ENCODE measurements around the gene ITGA8.

Gene ITGA8

DNA sequence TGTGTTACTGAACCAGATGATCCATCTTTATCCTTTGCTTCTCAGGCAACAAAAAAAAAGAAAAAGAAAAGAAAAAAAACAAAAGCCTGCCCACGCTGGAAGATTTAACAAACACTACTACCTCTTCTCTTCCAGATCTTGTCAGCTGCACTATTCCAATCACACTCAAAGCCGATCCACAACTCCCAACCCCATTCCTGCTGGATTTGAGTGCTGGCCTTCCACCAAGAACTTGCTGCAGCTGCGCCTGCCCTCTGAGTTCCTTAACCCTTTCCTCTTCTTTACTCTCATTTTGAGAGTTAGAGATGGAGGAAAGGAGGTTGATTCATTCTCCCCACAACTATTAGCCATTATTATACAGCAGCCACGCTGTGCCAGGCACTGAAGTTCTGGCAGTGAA, 16.0 kb upstream of the ITGA8 start:
- DNase-seq (ENCODE audit: low read depth): no peak

DNA sequence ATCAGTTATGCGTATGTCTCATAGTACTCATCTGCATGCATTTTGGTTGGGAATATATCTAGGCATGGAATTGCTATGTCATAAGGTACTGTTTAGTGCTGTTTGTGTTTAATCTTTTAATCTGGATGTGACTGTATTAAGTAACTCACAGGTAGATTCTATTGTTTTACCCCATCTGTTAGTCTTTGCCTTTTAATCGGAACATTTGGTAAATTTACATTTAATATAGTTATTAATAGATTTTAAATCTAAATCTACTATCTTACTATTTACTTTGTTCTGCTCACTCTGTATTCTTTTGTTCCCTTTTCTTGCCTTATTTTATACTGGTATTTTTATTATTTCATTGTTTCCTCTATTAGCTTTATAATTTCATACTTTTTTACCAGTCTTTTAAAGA, 10.6 kb upstream of the ITGA8 start:
- no peak for DNase-seq (ENCODE audit: low read depth)

DNA sequence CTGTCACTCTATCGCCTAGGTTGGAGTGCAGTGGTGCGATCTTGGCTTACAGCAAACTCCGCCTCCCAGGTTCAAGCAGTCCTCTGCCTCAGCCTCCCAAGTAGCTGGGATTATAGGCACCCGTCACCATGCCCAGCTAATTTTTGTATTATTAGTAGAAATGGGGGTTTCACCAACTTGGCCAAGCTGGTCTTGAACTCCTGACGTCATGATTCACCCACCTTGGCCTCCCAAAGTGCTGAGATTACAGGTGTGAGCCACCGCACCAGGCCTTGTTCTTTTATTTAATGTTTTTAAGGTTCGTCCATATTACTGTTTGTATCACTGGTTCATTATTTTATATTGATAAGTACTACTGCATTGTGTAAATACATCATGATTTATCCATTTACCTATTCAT, 10.2 kb upstream of the ITGA8 start:
- no peak for DNase-seq (ENCODE audit: low read depth)

DNA sequence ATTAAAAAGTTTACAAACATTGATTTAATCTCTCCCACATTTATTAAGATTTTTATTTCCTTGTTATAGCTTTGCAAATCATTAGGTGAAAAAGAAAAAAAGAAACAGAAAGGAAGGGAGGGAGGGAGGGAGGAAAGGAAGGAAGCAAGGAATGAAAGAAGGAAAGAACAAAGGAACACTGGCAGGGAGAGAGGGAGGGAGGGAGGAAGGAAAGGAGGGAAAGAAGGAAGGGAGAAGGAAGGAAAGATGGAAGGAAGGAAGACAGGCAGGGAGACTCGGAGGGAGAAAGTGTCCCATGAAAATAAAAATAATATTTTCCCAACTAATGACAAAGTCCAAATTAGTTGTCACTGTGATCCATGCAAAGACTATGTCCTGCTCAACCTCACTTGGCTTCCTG, 6.3 kb upstream of the ITGA8 start:
- DNase-seq (ENCODE audit: low read depth): no peak

DNA sequence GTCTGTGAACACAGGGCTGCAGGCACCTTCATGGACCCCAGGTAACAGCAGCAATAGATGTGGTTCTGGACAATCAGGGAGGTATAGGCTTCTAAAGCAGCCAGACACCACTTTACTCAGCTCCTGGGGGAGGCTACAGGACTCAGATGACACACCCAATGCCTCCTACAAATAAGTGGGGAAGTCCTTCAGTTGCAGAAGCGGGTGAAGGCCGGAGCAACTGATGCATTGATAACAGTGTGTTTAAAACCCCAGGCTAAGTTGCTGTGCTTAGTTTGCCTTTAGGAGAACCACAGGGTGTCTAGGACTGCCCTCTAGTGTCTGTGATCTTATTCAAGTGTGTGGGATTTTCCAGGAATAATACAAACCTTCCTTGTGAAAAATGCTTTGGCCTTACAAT, 5.9 kb upstream of the ITGA8 start:
- no peak for DNase-seq (ENCODE audit: low read depth)

DNA sequence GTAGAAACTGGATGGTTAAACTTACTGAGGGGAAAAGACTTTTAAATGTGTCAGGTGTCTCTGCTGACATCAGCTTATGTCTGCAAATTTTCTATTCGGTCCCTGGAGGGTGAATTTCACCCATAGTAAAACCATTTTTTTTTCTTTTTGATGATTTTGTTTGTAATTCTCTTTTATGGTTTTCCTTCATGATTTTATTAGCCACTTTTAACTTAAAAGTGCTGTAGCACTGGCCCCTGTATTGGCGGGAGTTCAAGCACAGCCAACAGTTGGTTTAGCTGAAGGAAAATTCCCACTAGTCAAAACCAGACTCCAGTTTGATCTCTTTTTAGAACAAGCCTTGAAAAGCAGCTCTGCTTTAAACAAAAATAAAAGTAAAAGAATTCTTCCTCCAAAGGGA, 5.0 kb upstream of the ITGA8 start:
- no peak for DNase-seq (ENCODE audit: low read depth)

DNA sequence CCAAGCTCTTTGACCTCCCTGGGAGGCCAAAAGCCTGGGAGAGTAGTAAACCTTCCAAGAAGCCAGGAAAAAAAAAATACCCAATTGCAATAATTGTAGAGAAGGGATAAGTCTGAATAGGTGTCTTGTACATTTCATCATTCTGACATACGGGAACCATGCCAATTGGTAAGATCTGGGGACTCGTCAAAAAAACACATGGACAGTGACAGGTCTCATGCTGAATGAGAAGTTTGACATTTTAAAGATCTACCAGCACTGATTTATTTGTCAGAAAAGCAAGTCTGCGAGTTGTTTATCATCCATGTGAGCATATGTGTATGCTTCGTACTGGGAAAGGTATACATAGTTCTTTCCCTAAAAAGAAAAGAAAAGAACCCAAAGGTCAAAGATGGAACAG, 4.1 kb upstream of the ITGA8 start:
- no peak for DNase-seq (ENCODE audit: low read depth)

DNA sequence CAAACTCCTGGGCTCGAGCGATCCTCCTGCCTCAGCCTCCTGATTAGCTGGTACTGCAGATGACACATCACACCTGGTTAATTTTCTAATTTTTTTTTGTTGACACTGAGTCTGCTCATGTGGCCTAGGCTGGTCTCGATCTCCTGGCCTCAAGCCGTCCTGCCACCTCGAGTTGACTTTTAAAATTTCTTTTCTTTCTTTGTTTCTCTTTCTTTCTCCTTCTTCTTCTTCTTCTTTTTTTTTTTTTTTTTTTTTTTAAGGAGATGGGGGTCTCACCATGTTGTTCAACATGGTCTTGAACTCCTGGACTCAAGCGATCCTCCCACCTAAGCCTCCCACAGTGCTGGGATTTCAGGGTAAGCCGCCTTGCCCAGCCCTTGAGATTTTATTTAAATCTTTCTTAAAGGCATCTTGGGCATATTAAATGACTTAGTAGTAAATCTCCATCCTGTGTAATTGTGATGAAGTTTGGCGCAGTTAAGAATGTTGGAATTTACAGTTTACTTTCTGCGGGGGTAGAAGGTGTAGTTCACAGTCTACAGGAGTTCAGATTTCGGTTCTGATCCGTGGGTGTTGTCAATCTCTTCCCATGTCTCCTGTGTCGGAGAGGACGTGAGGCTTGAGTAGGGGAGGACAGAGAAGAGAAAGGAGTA, 1.0 kb upstream of the ITGA8 start:
- no peak for DNase-seq (ENCODE audit: low read depth)

DNA sequence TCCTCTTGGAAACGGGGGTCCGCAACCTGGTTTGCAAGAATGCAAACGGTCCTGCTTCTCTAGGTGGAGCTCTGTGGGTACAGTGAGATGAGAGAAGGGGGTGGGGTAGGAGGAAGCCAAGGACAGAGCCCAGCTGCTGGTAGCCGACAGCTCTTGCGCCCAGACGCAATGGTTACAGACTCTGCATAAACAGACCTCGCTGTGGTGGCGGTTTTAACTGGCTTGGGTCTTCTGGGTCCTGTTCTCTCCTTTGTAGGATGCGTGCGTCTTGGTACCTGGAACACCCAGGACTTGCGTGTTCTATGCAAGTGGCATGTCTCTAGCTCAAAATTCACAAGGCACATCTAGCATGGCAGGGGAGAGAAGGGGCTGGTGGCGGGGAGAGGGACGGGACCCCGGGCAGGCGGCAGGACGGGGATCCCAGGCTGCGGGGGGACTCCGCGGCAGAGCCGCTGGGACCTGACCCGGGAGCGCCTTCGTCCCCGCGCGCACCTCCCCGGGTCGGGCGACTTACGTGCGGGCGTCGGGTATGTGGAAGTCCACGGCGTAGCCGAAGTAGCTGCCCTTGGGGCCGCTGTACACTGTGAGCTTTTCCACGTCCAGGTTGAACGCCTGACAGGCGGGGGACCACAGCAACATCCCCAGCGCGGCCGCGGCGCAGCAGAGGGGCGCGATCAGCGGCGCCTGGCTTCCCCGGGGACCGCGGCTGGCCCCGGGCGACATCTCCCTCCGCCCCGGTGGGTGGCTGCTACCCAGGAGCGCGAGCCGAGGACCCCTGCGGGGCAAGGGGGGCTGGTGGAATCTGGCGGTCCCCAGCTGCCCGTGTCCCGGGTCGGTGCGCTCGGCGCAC, 448 bp downstream of the ITGA8 start:
- DNase-seq (ENCODE audit: low read depth): no peak

DNA sequence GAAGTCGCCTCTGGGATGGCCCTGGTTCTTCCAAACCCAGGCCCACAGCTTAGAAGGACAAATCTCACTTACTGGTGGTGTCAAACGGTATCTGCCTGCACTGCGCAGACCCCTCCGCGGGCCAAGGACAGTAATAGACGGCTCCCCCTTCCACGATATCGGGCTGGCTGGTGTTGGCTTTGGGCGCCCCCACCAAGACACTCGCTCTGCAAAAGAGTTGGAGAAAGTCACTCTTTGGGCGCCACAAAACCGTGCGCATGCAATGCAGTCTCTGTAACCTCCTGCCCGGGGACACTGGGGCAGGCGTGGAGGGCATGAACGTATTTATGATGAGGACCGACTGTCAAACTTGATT, 1.1 kb downstream of the ITGA8 start:
- no peak for DNase-seq (ENCODE audit: low read depth)

DNA sequence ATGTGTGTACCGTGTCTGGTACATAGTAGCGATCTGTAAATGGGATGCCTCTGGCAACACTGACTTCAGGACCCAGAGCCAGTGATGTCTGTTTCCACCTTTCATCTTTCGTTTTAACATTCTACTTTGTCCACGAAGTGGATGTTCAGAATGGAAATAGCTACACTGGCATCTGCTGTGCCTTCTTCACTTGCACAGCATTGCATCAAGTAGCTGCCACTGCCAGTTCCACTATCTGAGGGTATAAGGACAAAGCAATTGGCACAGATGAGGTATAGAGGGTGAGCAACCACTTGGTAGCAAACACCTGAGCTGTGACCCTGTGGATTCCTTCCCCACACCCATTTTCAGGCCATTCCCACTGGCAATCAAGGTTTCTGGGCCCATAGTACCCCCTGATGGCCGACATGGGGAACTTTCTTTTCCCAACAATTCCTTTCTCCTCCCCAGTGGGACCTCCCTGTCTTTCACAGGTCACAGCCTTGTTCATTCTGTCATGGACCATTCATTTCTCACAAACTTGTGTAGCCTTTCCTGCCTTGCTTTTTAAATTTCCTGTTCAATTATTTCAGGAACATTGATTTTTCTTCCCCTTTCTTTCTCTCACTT, 4.0 kb downstream of the ITGA8 start:
- DNase-seq (ENCODE audit: low read depth): no peak

DNA sequence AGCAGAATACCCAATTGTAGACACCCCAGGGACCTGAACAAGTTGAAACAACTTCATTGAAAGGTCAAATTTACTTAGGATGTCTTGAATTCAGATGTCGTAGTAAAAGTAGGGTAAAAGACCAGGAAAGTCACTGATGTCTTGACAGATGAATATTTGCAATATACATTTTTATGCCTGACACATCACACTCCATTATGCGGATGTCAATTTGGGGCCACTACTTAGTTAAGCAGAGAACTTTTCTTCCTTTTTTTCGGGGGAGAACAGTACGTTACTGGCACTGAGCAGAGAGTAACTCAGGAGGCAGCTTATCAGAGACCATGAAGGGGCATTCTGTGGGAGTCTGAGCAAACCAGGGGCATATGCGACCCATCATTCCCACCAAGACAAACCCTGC, 4.9 kb downstream of the ITGA8 start:
- DNase-seq (ENCODE audit: low read depth): no peak

DNA sequence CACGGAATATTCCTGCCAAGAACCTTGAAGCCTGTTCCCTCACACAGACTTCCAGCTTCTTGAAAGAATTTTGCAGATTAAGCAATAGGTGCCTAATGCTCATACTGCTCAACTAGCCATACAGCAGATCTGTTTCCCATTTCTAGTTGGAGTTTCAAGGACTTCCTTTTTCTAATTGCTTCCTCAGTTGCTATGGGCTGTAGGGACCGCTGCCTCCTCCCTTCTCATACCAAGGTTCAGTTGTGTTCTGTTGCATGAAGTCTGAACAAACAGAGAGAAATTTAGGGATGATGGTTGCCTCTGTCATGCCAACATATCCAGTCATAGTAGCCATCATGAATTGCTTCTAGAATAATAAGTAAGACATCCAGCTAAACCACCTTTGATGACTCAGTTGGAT, 6.8 kb downstream of the ITGA8 start:
- no peak for DNase-seq (ENCODE audit: low read depth)

DNA sequence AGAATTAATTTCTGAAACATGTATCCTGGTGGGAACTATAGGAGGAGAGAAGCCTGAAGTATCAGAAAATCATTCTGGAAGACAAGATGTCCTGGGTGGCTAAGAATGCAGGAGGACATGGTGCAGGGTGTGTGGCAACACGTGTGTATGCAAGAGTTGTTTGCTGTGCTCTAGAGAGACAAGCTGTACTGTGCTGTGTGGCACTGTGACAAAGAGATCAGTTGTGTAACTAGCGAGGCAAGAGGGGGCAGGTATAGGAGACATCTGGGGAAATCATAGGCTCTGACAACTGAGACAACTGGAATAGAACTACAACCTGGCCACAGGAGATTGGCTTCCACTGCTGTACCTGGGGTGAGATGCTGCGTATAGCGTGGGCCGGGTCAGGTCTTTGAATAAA, 9.3 kb downstream of the ITGA8 start:
- DNase-seq (ENCODE audit: low read depth): no peak

DNA sequence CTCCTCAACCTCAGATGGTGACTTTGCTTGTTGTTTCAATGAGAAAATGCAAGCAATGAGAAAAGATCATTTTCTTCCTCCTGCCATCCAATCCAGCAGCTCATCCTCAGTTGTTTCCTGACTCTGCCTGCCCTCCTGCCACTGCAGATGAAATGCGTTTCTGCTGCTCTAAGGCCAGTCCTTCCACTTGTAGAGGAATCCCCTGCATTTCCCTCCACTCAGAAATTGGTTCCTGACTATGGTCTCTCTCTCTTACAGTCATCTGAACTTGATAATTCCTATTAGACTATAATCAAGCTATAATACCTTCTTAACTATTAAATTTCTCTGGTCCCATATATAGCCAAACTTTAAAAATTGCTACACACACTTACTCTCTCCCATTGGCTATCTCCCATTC, 14.4 kb downstream of the ITGA8 start:
- no peak for DNase-seq (ENCODE audit: low read depth)

DNA sequence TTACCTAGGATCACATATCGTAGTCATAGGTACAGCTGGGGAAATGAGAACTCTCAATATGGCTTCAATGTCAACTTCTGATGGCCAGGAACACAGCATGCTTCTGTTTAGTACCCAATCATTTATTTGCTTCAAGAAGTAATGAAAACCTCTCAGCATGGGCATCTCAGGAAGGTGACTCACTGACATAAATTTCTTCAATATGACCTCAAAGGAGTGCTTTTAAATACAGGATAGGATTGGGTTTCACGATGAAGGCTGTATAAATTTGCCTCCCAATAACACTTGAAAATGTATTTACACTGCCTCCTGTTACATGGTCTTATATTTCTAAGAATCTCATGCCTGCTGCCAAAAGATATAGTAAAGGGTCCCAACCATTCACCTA, 15.1 kb downstream of the ITGA8 start:
- no peak for DNase-seq (ENCODE audit: low read depth)

DNA sequence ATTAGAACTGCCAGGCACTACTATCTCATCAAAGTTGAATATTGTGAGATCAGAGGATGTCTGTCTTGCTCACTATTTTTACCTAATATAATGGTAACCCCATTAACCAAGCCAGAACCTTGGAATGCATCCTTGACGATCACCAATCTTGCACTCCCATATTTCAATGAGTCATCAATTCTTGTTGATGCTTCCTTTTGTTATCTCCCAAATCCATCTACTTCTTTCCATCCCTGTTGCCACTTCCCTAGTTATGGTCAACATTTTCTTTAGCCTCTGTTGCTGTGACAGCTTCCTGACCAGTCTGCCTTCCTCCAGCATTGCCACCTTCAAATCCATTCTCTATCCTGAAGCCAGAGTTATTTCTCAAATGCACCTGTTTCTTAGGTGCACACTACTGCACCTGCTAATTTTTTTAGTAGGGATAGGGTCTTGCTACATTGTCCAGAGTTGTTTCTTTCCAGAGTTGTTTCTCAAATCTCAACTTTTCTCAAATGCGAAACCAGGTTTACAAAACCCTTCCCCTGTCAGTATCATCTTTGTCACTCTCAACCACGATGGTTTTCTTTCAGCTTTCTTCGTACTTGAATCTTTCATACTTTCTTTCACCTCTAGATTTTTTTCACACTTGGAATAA, 15.7 kb downstream of the ITGA8 start:
- no peak for DNase-seq (ENCODE audit: low read depth)

DNA sequence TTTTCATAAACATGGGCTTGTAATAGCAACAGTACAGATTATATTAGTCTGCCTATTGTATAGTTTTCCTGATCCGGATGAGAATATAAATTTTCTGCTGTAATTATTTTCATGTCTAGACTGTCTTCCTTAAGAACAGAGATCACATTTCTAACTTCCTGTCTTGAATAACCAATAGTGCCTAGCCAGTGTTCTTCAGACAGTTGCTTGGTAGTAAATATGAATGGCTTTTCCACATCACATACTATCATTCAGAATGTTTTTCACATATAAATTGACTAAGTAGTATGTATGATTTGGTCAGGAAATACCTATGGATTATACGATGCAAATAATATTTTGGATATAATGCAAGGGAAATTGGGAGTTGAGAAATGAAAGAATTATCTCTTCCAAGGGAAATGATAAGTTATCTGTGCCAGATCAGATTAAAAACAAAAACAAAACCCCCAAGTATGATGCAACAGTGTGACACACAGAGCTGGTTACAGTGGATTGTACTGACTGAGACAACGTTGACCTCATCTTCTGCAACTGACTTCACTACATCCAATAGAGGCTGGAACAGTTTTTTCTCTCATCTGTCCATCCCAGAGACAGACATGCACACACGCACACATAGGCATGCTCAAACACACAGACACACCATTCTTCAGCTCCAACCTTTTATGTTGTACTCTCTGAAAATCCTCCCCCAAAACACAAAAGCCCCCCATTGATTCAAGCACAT, 16.4 kb downstream of the ITGA8 start:
- no peak for DNase-seq (ENCODE audit: low read depth)

DNA sequence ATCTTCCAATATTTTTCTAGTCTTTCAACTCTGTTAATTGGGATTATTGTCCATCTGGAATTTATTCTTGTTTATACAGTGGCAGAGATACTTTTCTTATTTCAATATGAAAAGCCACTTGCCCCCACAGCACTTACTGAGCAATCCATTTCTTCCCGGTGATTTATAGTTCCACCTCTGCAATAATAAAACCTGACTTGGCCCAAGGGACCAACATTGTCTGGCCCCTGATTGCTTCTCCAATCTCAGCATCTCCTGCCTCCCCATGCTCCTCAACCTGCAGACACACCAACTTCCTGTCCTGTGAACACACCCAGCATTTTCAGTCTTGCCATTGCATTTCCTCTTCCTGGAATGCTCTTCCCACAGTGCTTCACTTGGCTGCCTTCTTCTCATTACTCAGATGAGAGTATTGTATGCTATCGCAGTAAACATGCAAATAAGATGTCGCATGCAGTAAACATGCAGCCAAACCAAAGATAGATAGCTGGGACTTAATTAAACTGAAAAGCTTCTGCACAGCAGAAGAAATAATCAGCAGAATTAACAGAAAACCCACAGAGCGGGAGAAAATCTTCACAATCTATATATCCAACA, 19.5 kb downstream of the ITGA8 start:
- DNase-seq (ENCODE audit: low read depth): no peak

DNA sequence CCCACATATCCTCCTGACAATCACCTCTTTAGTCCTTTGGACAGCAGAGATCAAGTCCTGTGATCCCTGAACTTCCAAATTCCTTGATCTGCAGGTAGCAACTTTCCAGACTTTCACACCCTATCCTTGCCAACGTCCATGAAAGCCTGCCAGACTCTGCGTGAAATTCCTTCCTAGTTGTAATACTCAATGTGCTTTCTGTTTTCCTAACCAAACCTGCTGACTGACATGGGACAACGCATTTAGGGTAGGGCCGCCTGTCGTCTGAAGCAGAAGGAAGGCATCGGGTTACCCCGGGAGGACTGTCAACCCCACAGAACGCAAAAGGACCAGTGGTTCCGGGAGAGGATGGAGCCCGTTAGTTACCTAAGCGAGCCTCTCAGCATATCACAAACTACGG, 23.9 kb downstream of the ITGA8 start:
- DNase-seq (ENCODE audit: low read depth): no peak

DNA sequence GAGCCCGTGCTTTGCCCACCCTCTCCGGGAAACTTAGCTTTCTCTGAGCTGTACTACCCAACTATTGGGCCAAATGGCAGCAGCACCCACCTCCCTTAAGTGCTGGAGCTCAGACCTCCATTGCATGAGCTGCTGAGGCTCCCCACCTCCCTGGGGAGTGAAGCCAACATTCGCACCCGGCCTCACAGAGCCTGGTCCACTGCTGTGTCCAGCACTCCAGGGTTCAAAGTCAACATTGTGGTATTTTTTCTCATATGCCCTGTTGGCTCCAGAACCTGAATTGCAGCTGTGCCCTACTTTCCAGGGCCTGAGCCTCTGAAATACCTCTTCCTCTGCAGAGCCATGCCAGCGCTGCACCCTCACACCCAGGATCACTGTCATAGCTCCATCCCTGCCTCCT, 29.7 kb downstream of the ITGA8 start:
- DNase-seq (ENCODE audit: low read depth): no peak

DNA sequence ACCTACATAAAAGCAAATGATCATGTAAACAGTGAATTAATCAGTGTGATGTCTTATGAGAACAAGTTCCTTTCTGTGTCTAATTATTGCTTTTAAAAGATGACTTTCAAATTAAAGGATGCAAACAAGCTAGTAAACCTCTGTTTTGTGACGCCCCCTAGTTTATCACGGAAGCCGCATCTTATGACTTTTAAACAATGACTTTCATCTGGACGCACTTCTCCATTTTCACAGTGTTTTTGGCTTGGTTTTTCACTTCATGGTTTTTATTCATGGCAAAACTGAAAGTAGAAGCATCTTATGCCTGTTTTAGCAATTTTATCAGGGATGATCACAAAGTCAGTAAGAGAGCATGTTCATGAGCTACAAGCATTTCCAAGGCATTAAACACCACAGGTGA, 35.0 kb downstream of the ITGA8 start:
- no peak for DNase-seq (ENCODE audit: low read depth)

Measured in activated T-cell treated with anti-CD3 and anti-CD28 coated beads for 24 hours (primary cell).